Measurements from ENCODE around the gene CACNA1H.

- TF ChIP-seq EZH2 (IDR thresholded peaks at IDR 0.05; ENCODE audit: borderline replicate concordance) (no peak), CTCF (IDR thresholded peaks at IDR 0.05; ENCODE audit: poor library complexity) (no peak)
These were observed 32.3 kb upstream of the CACNA1H start for GRCh38 chr16:1120577-1120941.
